WTC11 (cell line): ENCODE results near the gene LPP.

Experiments
- CTCF ChIP-seq: fragments of 200-600 bp; IDR thresholded peaks from 2 replicates; pipeline ENCODE4 v1.8.0; 2022; ENCODE audit warnings: antibody characterized with exemption
- MAX ChIP-seq: sonication (generic); formaldehyde crosslinking; IDR thresholded peaks from 2 replicates; pipeline ENCODE4 v1.8.0; 2022; ENCODE audit warnings: mild to moderate bottlenecking, missing genetic modification reagents
- NR3C1 ChIP-seq: sonication (generic); formaldehyde crosslinking; conservative IDR thresholded peaks from 2 replicates; pipeline ENCODE4 v1.8.1; 2023; ENCODE audit warnings: low read depth, mild to moderate bottlenecking, missing genetic modification reagents
- RELA ChIP-seq: sonication (generic); formaldehyde crosslinking; IDR thresholded peaks from 2 replicates; pipeline ENCODE4 v1.8.1; 2022; ENCODE audit warnings: missing genetic modification reagents, mild to moderate bottlenecking, borderline replicate concordance
- USF2 ChIP-seq: sonication (generic); formaldehyde crosslinking; IDR thresholded peaks from 2 replicates; pipeline ENCODE4 v1.8.1; 2023; ENCODE audit warnings: mild to moderate bottlenecking, missing genetic modification reagents, moderate library complexity
- ZNF219 ChIP-seq: sonication (generic); formaldehyde crosslinking; IDR thresholded peaks from 2 replicates; pipeline ENCODE4 v1.8.0; 2023; ENCODE audit warnings: missing genetic modification reagents, mild to moderate bottlenecking, borderline replicate concordance

- TF ChIP-seq CTCF, result no peak
- TF ChIP-seq USF2, result no peak
- TF ChIP-seq NR3C1 (CRISPR knock-in tag), result no peak
- no peak for TF ChIP-seq MAX (CRISPR knock-in tag)
- TF ChIP-seq RELA, result no peak
- no peak for TF ChIP-seq ZNF219 (CRISPR knock-in tag)
Observed at GRCh38 chr3:188656196-188656982, 502.4 kb downstream of the LPP start.
